Activated CD8-positive, alpha-beta memory T cell treated with anti-CD3 and anti-CD28 coated beads for 24 hours (primary cell): ENCODE measurements around the gene NR4A1.

Source experiments
- DNase-seq: peaks from one replicate; pipeline ENCODE4 v3.0.0-alpha.2; 2020

Gene NR4A1

GRCh38 chr12:52019113-52019770, 32.0 kb upstream of the NR4A1 start:
- DNase-seq: no peak

- peak; percentile 80 for DNase-seq
Observed at GRCh38 chr12:52020539-52021336, 30.5 kb upstream of the NR4A1 start.

- DNase-seq: no peak
Observed at GRCh38 chr12:52022841-52023181, 28.4 kb upstream of the NR4A1 start.

GRCh38 chr12:52023182-52023975, 27.9 kb upstream of the NR4A1 start:
- DNase-seq: peak; percentile 98

GRCh38 chr12:52023976-52024688, 27.1 kb upstream of the NR4A1 start:
- no peak for DNase-seq

- DNase-seq: peak; percentile 69
Observed at GRCh38 chr12:52024845-52025230, 26.4 kb upstream of the NR4A1 start.

GRCh38 chr12:52026263-52026662, 25.0 kb upstream of the NR4A1 start:
- no peak for DNase-seq

GRCh38 chr12:52027085-52027843, 24.0 kb upstream of the NR4A1 start:
- no peak for DNase-seq

- DNase-seq: no peak
Observed at GRCh38 chr12:52029685-52030084, 21.6 kb upstream of the NR4A1 start.

GRCh38 chr12:52032446-52032803, 18.8 kb upstream of the NR4A1 start:
- DNase-seq: no peak

GRCh38 chr12:52032804-52033445, 18.3 kb upstream of the NR4A1 start:
- DNase-seq: peak; percentile 91

- no peak for DNase-seq
Observed at GRCh38 chr12:52033446-52034140, 17.6 kb upstream of the NR4A1 start.

- no peak for DNase-seq
Observed at GRCh38 chr12:52035190-52035589, 16.1 kb upstream of the NR4A1 start.

- no peak for DNase-seq
Observed at GRCh38 chr12:52035926-52036325, 15.3 kb upstream of the NR4A1 start.

- DNase-seq: peak; percentile 87
Observed at GRCh38 chr12:52036587-52037171, 14.6 kb upstream of the NR4A1 start.

GRCh38 chr12:52037248-52037861, 13.9 kb upstream of the NR4A1 start:
- peak; percentile 67 for DNase-seq

GRCh38 chr12:52038447-52038846, 12.8 kb upstream of the NR4A1 start:
- DNase-seq: no peak

GRCh38 chr12:52041035-52041434, 10.2 kb upstream of the NR4A1 start:
- no peak for DNase-seq

- peak; percentile 72 for DNase-seq
Observed at GRCh38 chr12:52041695-52042123, 9.5 kb upstream of the NR4A1 start.

GRCh38 chr12:52042706-52043385, 8.4 kb upstream of the NR4A1 start:
- no peak for DNase-seq
